ENCODE results near the gene RNLS. TPM values are rescaled to one million over a fixed set of nuclear protein-coding genes. Genes with fewer than 3 reads are reported as not detected.
A peak's percentile ranks its signal among the peaks of the same experiment; 100 is the strongest.

Gene RNLS
- total RNA-seq, 1 donor from 2014 or later = 13.3 TPM

- no peak for DNase-seq (ENCODE audit: extremely low spot score in 2 of 2)
- H3K4me1 ChIP-seq = no peaks in the 10 kb centered on the region
- no peak overlapping the region for H3K4me3 ChIP-seq
- no peaks in the 10 kb centered on the region for H3K9me3 ChIP-seq
- no peaks in the 10 kb centered on the region for H3K27me3 ChIP-seq
- TF ChIP-seq POLR2AphosphoS5 (IDR thresholded peaks at IDR 0.05; ENCODE audit: insufficient read depth in 1 of 2, low read depth in 1 of 2) = no peak
- TF ChIP-seq POLR2A (IDR thresholded peaks at IDR 0.05) = no peak
- no peak for TF ChIP-seq CTCF (IDR thresholded peaks at IDR 0.05)
- no peak overlapping the region for H3K27ac ChIP-seq
- intact Hi-C loops (cut with DNase I) = no loop called here
- H3K36me3 ChIP-seq = no peaks in the 10 kb centered on the region
Observed at GRCh38 chr10:88592906-88593305, 9.8 kb upstream of the RNLS start.

GRCh38 chr10:88592381-88592780 lies 9.3 kb upstream of the RNLS start:
- no peaks in the 10 kb centered on the region for H3K4me1 ChIP-seq
- DNase-seq (ENCODE audit: extremely low spot score in 2 of 2) = no peak
- H3K36me3 ChIP-seq = no peaks in the 10 kb centered on the region
- intact Hi-C loops (cut with DNase I) = no loop called here
- no peaks in the 10 kb centered on the region for H3K27me3 ChIP-seq
- H3K27ac ChIP-seq = no peak overlapping the region
- no peak overlapping the region for H3K4me3 ChIP-seq
- H3K9me3 ChIP-seq = no peaks in the 10 kb centered on the region
- TF ChIP-seq POLR2A (IDR thresholded peaks at IDR 0.05) = no peak
- TF ChIP-seq CTCF (IDR thresholded peaks at IDR 0.05) = no peak
- no peak for TF ChIP-seq POLR2AphosphoS5 (IDR thresholded peaks at IDR 0.05; ENCODE audit: insufficient read depth in 1 of 2, low read depth in 1 of 2)

GRCh38 chr10:88586462-88586861 lies 3.3 kb upstream of the RNLS start, which contains the start of gene LIPJ:
Gene LIPJ (plus strand): TSS chr10:88586762. CDS start chr10:88590688, 3,926 bp downstream.
- Histone ChIP-seq H3K36me3 (no peaks in the 10 kb centered on the region), H3K4me1 (peaks cover 7% of the 10 kb centered on the region), H3K27me3 (no peaks in the 10 kb centered on the region), H3K9me3 (no peaks in the 10 kb centered on the region), H3K27ac (no peak within 1 kb of the TSS), H3K4me3 (no peak within 1 kb of the TSS)
- intact Hi-C loops (cut with DNase I) = no loop called here
- no peak for DNase-seq (ENCODE audit: extremely low spot score in 2 of 2)
- TF ChIP-seq CTCF (IDR thresholded peaks at IDR 0.05) (no peak), POLR2A (IDR thresholded peaks at IDR 0.05) (no peak), POLR2AphosphoS5 (IDR thresholded peaks at IDR 0.05; ENCODE audit: insufficient read depth in 1 of 2, low read depth in 1 of 2) (no peak)

GRCh38 chr10:88583584-88583957 lies 453 bp upstream of the RNLS start:
- intact Hi-C loops (cut with DNase I) = no loop called here
- Histone ChIP-seq H3K4me3 (peak overlapping the region; percentile 42 to 64), H3K27me3 (no peaks in the 10 kb centered on the region), H3K27ac (peak overlapping the region; percentile 93), H3K36me3 (no peaks in the 10 kb centered on the region), H3K4me1 (peaks cover 7% of the 10 kb centered on the region), H3K9me3 (no peaks in the 10 kb centered on the region)
- no peak for TF ChIP-seq CTCF (IDR thresholded peaks at IDR 0.05)
- TF ChIP-seq POLR2AphosphoS5 (IDR thresholded peaks at IDR 0.05; ENCODE audit: insufficient read depth in 1 of 2, low read depth in 1 of 2) = no peak
- no peak for TF ChIP-seq POLR2A (IDR thresholded peaks at IDR 0.05)
- no peak for DNase-seq (ENCODE audit: extremely low spot score in 2 of 2)

GRCh38 chr10:88582411-88582805 lies 710 bp downstream of the RNLS start:
- no peaks in the 10 kb centered on the region for H3K27me3 ChIP-seq
- H3K4me1 ChIP-seq = peaks cover 7% of the 10 kb centered on the region
- no peak for DNase-seq (ENCODE audit: extremely low spot score in 2 of 2)
- TF ChIP-seq POLR2AphosphoS5 (IDR thresholded peaks at IDR 0.05; ENCODE audit: insufficient read depth in 1 of 2, low read depth in 1 of 2) (no peak), POLR2A (IDR thresholded peaks at IDR 0.05) (no peak), CTCF (IDR thresholded peaks at IDR 0.05) (no peak)
- peak overlapping the region; percentile 42 to 64 for H3K4me3 ChIP-seq
- no peaks in the 10 kb centered on the region for H3K9me3 ChIP-seq
- H3K36me3 ChIP-seq = no peaks in the 10 kb centered on the region
- intact Hi-C loops (cut with DNase I) = no loop called here
- peak overlapping the region; percentile 93 for H3K27ac ChIP-seq

All from vagina (tissue), 2 donors.